Colon (tissue), 2 donors: ENCODE data around the gene PFKFB3.
"Not testable (repeated sequence)": the region's sequence is repeated elsewhere in the genome, so short reads cannot be mapped to it uniquely, and the experiment has no call there.

Experiments
- FAIRE-seq: peaks from 2 replicates; lab custom pipeline; 2012; peaks lifted over from hg19 to GRCh38; lab: Jason Lieb, UNC
- donor health status: control.
- donor health status: control.

PFKFB3 gene

DNA sequence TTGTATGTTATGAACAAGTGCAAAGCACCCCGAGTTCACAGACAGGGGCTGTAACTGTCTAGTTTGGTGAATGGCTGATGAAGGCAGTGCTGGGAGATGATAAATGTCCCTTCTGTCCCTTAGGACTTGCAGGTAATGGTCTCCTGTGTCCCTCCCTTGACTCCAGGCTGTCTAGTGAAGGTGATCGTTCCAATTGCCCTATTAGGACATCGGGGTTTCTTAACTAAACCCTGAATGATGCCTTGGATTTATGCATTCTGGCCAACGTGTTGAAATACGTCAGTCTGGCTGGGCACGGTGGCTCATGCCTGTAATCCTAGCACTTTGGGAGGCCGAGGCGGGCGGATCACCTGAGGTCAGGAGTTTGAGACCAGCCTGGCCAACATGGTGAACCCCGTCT lies 69.4 kb downstream of the PFKFB3 start:
- no peak for FAIRE-seq

DNA sequence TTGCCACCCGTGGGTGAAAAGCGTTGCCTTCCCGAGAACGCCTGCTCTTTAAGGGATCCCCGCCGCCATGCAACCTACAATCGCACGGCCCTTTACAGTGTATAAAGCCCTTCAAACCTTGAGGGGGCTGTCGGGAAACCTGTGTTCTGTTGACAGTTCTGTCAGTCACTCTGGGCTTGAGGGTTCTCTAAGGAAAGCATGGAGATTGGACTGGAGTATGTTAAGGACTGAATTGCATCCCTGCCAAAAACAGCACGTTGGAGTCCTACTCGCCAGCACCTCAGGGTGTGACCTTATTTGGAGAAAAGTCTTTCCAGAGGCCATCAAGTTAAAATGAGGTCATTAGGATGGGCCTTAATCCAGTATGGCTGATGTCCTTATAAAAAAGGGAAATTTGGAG lies 70.6 kb downstream of the PFKFB3 start:
- FAIRE-seq: no peak

DNA sequence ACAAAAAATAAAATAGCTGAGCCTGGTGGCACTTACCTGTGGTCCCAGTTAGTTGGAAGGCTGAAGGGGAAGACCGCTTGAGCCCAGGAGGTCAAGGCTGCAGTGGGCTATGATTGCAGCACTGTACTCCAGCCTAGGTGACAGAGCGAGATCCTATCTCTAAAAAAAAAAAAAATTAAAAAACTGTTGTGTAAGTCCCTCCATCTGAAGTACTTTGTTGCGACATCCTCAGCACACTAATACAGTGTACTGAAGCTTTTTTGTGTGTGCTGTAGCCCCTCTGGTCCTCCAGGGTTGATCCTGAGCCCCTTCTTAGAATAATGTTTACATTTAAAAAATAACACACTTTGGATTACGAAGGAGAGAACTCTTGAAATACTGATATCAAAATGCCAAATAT lies 71.3 kb downstream of the PFKFB3 start:
- no peak for FAIRE-seq

DNA sequence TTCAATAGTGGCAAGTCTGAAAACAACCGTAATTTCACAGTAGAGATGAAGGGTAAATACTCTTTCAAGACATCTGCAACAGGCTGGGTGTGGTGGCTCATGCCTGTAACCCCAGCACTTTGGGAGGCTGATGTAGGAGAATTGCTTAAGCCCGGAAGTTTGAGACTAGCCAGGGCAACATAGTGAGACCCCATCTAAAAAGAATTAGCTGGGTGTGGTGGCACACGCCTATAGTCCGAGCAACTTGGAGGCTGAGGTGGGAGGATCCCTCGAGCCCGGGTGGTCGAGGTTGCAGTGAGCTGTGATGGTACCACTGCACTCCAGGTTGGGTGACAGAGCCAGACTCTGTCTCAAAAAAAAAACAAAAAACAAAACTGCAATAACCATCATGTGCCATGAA lies 71.8 kb downstream of the PFKFB3 start:
- no peak for FAIRE-seq

DNA sequence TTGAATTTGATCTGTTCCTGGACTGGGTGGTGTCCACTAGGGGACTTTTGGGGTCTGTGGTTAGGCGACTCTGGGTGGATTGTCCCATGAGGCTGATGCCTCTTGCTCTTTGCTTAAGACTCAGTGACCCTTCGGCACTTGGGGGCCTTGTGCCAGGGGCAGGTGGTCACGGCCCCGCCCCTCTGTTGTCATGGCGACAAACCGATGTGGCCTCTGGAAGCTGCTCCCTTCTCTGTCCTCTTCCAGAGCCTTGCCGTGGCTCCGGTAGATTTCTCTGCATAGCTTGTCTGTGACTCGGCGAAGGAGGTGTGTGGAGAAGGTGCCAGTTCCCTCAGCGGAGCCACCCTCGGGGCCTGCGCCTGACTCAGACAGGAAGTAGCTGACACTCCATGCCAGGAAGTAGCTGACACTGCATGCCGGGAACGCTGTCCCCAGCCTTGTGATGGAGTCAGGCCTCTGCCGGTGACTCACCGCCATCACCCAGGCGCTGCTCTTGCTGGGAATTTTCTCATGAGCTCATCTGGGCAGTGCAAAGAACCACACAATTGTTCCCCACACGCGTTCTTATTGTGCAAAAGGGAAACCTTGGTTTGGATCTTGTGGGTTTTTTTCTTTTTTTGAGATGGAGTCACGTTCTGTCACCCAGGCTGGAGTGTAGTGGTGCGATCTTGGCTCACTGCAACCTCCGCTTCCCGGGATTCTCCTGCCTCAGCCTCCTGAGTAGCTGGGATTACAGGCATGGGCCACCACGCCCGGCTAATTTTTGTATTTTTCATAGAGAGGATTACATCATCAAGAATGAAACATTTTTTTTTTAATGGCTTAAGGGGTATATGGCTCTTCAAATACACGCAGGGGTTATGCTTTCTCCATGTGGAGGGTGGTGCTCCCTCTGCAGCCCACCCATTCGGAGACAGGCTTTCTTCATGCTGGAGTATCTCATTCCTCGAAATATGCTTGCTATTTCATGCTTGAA lies 72.6 kb downstream of the PFKFB3 start:
- no peak for FAIRE-seq

DNA sequence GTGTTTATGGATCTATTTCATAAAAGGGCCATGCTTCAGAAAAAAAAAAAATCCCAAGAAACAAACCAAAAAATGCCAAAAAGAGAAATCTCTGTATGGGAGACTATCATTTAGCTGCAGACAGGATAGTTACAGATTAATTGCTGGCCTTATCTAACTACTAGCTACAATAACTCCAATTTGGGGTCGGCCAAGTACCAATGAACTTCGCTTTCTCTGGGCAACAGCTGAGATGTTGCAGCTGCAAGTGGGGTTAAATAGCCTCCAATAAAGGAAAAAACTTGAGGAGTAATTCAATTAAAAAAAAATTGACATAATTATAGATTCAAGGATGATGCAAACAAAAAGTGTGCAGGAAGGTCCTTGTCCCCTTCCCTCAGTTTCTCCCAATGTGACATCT lies 73.6 kb downstream of the PFKFB3 start:
- FAIRE-seq: no peak

DNA sequence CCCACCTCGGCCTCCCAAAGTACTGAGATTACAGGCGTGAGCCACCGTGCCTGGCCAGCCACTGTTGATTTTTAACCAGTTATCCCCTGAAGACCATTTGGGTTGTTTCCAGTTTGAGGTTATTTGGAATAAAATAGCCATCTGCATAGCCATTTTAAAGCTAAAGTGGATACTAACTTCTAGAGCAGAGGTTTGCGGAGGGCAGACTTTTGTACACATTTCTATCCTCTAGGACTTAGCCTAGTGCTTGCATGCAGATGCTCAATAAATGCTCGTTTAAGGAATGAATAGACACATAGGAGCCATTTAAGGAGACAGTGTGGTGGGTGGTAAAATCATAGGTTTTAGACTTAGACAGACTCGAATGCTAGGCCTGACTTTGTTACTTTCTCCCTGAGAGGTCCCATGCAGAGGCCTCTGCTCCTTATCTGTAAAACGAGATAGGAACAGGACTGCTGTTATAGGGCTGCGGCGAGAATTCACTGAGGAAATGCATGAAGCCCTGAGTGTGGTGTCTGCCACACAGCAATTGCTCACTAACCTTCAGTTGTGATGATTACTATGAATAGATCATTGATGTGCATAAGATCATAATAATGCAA lies 75.9 kb downstream of the PFKFB3 start:
- no peak for FAIRE-seq

DNA sequence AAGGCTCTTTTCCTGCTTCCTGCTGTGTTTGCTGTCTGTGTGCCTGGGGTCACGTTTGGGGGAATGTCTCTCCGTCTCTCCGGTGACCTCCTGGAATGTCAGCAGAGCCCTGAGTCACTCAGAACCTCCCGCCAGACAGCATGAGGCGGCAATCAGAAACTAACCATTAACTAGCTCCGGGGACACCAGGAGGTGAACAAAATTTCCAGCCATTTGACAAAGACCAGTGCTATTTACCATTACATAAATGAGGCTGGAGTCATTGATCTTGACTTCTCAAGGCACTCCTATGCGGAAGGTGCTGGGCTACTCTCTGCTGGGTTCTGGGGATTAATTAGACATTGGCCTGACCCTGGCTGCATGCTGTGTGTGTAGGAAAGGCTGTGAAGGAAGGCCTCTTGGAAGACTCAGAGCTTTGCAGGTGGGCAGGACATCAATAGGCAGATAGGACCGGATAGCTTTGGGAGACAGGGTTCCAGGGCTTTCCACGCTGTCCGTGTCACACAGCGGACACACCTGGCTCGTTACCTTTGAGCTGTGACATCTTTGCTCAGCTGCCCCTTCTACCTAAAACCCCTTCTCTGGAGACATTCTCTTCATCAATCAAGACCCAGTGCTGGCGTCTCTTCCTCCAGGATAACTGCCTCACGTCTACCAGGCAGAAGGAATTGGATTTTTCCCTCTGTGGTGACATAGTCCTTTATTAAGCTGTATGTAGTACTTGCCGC lies 77.0 kb downstream of the PFKFB3 start:
- no peak for FAIRE-seq

DNA sequence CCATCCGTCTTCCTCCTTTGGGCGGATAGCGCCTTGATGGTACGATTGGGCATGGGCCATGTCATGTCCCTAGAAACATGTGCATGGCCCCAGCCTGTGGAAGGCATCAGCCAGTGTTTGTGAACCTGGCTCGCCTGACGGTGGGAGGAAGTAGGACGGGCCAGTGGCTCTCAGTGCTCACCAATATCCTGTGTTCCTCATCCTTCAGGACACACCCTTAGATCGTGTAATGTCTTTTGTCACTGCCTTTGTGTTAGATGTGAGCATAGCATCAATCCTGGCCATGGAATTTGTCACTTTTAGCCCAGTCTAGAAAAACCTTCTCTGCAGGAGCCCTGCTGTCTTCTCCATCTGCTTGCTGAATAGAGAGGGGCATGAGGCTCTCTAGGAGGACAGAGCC lies 77.6 kb downstream of the PFKFB3 start:
- FAIRE-seq: no peak

DNA sequence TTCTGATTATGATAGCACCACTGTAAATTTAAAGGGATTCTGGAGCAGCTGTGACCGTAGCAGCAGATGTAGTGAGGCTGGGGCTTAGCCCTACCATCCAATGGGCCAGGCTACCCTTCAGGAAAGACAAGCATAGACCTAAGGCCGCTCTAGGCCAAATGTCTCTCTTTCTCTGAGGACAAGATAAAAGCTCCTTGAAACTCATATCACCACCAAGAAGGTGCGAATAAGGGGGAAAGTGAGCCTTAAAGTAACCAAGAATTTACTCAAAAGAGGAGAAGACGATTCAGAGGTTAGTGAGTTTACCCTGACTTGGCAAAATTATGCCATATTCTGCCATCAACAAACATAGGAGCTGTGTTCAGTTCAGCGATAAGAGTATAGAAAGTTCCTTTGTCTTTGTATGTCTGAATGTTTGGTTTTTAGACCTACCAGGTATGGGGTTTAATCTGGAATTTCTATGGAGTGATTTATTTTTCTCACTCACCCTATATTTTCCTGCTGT lies 79.8 kb downstream of the PFKFB3 start:
- no peak for FAIRE-seq

DNA sequence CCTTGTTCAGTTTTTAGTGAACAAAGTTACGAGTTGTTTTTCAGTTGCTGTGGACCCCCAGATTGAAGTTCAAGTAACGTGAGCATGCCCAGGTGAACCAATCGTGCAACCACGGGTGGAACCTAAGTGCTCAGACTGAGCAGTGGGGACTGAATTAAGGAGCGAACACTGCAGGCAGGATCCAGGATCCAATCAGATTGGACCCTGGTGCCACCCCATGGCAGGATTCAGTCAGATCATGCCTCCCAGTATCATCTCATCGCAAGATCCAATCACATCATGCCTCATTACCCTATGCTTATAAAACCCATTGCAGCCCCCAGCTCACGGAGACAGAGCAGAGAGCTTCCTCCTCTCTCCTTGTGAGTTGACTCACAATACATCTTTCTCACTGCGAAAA lies 80.9 kb downstream of the PFKFB3 start:
- no peak for FAIRE-seq

DNA sequence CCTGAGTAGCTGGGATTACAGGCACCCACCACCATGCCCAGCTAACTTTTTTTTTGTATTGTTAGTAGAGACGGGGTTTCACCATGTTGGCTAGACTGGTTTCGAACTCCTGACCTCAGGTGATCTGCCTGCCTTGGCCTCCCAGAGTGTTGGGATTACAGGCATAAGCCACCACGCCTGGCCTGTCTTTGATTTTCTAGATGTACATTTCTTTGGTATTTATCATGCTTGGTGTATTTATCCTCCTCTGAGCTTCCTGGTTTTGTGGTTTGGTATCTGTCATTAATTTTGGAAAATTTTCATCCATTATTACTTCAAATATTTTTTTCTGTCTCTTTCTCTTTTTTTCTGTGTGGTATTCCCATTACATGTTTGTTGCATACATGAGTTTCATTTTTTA lies 87.9 kb downstream of the PFKFB3 start:
- not testable (repeated sequence) for FAIRE-seq

DNA sequence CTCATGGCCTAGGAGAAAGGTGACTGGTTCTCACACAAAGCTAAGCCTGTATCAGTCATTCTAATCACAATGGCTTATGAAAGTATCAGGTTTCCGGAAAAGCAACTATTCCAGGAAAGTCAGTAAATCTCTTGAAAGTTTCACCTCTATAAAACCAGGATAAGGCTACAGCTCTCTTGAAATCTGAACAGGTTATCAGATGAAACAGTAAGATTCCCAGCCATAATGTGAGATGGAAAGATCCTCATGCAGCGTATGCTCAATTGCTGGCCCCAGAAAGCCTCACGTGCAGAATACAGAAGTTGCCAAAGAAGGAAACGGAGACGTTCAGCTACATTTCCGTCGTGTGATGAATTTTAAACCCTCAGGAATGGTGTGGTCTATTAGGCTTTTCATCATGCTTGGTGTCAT lies 90.0 kb downstream of the PFKFB3 start:
- FAIRE-seq: no peak

DNA sequence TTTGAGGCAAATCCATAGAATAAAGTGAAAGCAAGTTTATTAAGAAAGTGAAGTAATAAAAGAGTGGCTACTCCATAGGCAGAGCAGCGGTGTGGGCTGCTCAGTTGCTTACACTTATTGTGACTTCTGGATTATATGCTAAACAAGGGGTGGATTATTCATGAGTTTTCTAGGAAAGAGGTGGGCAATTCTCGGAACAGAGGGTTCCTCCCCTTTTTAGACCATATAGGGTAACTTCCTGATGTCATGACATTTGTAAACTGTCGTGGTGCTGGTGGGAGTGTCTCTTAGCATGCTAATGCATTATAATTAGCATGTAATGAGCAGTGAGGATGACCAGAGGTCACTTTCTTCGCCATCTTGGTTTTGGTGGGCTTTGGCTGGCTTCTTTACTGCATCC lies 93.7 kb downstream of the PFKFB3 start:
- FAIRE-seq: not testable (repeated sequence)

DNA sequence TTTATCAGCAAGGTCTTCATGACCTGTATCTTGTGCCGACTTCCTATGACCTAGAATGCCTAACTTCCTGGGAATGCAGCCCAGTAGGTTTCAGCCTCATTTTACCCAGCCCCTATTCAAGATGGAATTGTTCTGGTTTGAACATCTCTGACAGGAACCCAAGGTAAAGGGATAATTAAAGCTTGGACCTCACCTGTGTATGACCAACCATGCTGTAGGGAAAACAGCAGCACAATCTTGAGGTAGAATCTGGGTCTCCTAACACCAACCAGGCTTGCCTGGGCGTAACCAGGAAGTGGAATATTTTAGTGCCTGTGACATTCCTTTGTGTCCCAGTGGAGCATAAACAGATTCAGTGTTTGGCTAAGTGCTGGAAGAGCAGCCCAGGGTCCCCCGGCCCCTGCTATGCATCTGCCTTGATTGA lies 94.1 kb downstream of the PFKFB3 start:
- FAIRE-seq: no peak

DNA sequence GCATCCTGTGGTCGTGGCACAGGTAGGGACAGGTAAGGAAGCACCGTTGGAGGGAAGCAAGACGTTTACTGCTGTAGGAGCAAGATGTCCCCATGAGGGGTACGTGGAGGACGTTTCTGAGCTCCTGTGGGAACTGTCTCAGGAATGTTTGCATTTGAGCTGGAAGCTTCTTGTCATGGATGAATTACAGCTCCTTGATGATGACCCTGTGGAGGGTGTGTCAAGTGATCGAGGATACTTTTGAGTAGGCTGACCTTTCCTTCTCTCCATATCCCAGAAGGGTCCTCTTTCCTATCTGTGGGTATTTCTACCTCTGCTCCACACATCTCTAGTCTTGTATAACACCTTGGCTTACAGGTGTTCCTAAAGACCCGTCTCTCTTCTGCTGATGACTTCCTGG lies 94.8 kb downstream of the PFKFB3 start:
- no peak for FAIRE-seq

DNA sequence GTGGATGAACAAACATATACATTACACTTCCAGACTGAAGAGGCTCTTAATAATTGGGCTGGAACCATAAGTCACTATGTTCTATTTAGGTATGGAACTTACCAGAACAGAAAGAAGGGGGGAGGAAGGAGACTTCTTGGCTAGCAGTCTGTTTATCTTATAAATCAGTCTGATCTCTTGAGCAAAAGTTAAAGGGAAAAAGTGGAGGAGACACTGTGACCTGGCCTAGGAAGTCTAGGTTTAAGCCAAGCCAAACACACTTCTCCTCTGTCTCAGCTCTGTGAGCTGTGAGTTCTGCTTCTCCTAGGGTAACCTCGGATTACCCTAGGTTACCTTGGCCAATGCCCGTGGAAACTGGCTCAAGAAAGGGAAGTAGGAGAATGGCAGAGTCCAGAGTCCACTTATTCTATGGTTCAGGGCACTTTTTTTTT lies 95.2 kb downstream of the PFKFB3 start:
- FAIRE-seq: no peak

DNA sequence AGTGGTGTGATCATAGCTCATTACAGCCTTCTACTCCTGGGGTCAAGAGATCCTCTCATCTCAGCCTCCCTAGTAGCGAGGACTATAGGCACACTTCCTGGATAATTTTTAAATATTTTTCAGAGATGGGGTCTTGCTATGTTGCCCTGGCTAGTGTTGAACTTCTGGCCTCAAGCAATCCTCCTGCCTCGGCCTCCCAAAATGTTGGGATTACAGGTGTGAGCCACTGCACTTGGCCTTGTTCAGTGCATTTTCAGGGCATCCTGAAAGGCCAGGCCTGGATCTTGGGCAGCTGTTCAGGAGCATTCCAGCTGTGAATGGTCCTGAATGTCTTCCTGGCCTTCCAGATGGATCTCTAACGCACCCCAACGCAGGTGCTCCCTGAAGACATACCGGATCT lies 95.7 kb downstream of the PFKFB3 start:
- FAIRE-seq: no peak

DNA sequence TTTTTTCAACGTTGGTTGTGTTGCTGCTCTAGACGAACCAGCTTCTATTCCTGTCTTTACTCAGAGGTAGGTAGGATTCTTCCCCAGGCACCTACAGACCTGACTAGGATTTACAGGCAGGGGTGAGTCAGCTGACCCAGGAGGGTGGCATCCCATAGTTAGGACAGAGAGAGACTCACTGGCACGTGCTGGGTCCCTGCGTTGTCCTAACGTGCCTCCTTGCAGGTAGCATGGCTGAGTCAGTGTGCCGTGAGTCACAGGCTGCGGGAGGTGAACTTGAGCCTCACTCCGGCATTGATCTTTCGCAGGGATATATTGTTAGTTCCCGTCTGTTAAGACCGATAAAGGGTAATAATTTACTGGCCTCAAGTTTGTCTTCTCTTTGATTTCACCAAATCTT lies 96.5 kb downstream of the PFKFB3 start:
- no peak for FAIRE-seq

DNA sequence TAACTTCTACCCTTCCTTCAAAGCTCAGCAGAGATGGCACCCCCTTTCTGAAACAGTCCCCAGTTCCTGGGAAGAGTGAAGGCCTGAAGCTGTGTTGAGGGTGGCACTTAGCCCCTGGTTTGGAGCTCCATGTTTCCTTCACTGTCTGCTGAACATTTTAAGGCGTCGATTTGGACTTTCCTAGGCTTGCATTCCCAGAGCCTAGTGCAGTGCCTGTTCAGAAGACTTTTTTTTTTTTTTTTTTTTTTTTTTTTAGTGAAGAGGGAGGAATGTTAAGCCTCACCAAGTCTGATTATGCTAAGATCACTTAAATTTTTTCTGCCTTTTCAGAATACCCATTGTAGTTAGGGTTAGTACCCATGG lies 97.0 kb downstream of the PFKFB3 start:
- FAIRE-seq: no peak

DNA sequence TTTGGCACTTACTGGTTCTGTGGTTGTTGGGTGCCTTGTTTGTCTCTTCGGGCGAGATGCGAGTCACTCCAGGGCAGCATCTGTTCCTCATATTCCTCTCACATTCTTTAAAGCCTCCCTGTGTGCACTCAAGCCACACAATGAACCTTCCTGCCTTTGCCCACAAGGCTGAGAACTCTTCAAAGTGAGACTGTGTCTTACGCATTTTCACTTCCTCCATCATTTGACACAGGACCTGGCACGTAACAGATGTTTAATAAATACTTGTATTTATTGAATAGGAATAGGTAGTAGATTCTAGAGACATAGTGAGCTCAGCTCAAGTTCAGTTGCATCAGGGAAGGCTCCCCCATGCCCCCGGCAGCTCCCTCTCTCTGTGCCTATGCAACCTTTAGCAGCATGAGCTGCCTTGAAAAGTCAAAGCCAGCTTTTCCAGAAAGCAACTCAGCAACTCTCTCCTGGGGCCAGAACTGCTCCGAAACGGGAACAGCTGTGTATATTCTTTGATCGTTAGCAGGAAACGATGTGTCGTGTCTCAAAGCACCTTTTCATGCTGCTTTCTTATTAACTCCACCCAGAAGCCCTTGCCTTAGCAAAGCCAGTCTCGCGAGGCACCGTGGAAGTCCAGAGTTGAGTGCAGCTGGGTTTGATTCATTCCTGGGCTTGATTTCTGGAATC lies 97.5 kb downstream of the PFKFB3 start:
- FAIRE-seq: no peak

DNA sequence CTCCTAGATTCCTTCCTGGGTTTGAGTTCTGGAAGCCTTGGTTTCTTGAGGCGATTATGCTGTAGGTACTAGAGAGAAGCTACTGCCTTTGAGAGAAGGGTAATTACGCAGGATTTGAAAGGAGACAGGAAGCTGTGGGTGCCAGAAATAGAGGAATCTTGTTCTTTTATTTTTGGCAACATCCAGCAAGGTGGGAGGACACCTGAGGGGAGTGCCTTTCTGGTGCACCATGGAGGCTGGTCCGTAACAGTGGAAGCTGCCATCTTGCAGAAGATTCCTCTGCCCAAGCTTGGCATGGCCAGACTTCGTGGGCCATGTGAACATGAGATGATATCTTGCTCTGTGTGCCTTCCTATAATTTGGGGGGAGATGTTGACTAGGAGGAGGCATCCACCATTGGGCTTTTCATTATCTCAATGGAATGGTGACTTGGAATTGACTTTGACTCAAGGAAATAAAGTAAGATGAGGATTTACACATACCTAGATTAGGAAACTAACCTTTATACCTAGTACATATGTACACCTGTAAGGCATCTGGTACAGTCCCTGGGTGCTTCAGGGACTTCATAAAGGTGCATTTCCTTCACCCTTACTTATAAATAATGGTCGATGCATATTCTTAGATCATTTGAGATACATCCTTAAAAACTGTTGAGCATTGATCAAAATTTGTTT lies 98.2 kb downstream of the PFKFB3 start:
- FAIRE-seq: no peak
